Keratinocyte (primary cell): ENCODE results near the gene CCNG2. TPM values are rescaled to one million over a fixed set of nuclear protein-coding genes. Genes with fewer than 3 reads are reported as not detected.

Experiments
- DNase-seq: peaks from one replicate; pipeline ENCODE4 v3.0.0-alpha.2; 2011; ENCODE audit warnings: low read depth, missing footprints, low spot score
- FAIRE-seq: peaks from 2 replicates; lab custom pipeline; 2011; peaks lifted over from hg19 to GRCh38; lab: Jason Lieb, UNC
- H2AFZ ChIP-seq: 2 replicates; pipeline ENCODE4 v1.6.0; 2012; ENCODE audit warnings: low read length, control low read depth, inconsistent platforms; ENCODE audit not compliant: control insufficient read depth
- H3K27ac ChIP-seq: 2 replicates; pipeline ENCODE4 v1.5.1; 2011; ENCODE audit warnings: low read length; ENCODE audit not compliant: control insufficient read depth, insufficient read depth
- H3K27me3 ChIP-seq: 3 replicates; pipeline ENCODE4 v1.6.0; 2011; ENCODE audit warnings: low read length; ENCODE audit not compliant: control insufficient read depth, insufficient read depth; ENCODE audit errors: extremely low read depth
- H3K36me3 ChIP-seq, 2 experiments: 2 replicates in 1 of 2; 3 replicates in 1 of 2; pipeline ENCODE4 v1.5.1; 2011; ENCODE audit warnings: low read length in 2 of 2, mild to moderate bottlenecking in 1 of 2; ENCODE audit not compliant: control insufficient read depth in 2 of 2, insufficient read depth in 2 of 2; ENCODE audit errors: extremely low read depth in 1 of 2
- H3K4me1 ChIP-seq: 3 replicates; pipeline ENCODE4 v1.5.1; 2011; ENCODE audit warnings: low read length; ENCODE audit not compliant: control insufficient read depth, insufficient read depth; ENCODE audit errors: extremely low read depth
- H3K4me2 ChIP-seq: 3 replicates; pipeline ENCODE4 v1.6.0; 2011; ENCODE audit warnings: low read depth, low read length; ENCODE audit not compliant: control insufficient read depth, insufficient read depth; ENCODE audit errors: extremely low read depth
- H3K4me3 ChIP-seq, 3 experiments: fragments of 200-600 bp in 1 of 3; sonication (generic) in 1 of 3; 2 replicates in 2 of 3; 3 replicates in 1 of 3; pipeline ENCODE4 v1.5.1; 2011 to 2016; ENCODE audit warnings: low read length in 3 of 3, mild to moderate bottlenecking in 3 of 3, control low read depth in 2 of 3, inconsistent platforms in 1 of 3, low read depth in 1 of 3, mixed read lengths in 1 of 3, mixed run types in 1 of 3, moderate library complexity in 1 of 3; ENCODE audit not compliant: control insufficient read depth in 2 of 3, insufficient read depth in 2 of 3; ENCODE audit errors: extremely low read depth in 1 of 3
- H3K79me2 ChIP-seq: 2 replicates; pipeline ENCODE4 v1.6.0; 2012; ENCODE audit warnings: low read length; ENCODE audit not compliant: control insufficient read depth, insufficient read depth
- H3K9ac ChIP-seq: 3 replicates; pipeline ENCODE4 v1.6.0; 2011; ENCODE audit warnings: low read length; ENCODE audit not compliant: control insufficient read depth, insufficient read depth; ENCODE audit errors: extremely low read depth
- H3K9me1 ChIP-seq: 3 replicates; pipeline ENCODE4 v1.6.0; 2011; ENCODE audit warnings: low read length; ENCODE audit not compliant: control insufficient read depth, insufficient read depth; ENCODE audit errors: extremely low read depth
- H3K9me3 ChIP-seq: 2 replicates; pipeline ENCODE4 v1.5.1; 2012; ENCODE audit warnings: low read depth, low read length; ENCODE audit not compliant: control insufficient read depth
- H4K20me1 ChIP-seq: 3 replicates; pipeline ENCODE4 v1.6.0; 2011; ENCODE audit warnings: low read length; ENCODE audit not compliant: control insufficient read depth, insufficient read depth; ENCODE audit errors: extremely low read depth
- EZH2 ChIP-seq: IDR thresholded peaks from one replicate; pipeline ENCODE4 v1.6.1; 2012; ENCODE audit warnings: inconsistent platforms, mild to moderate bottlenecking, low read length, moderate library complexity
- dilution Hi-C: fragments of 300-500 bp; cut with MboI; formaldehyde crosslinking; loops from one replicate; pipeline ENCODE4 v1.7.0; 2020; ENCODE audit warnings: low sequenced_read_pairs; ENCODE audit not compliant: extremely low pct_ligation_motif_present
- polyA plus RNA-seq, 5 experiments: library from polyadenylated mRNA; depleted of rRNA in 3 of 5; stranded (reverse) in 3 of 5; stranded (forward) in 1 of 5; unstranded in 1 of 5; fragments of >200 nt; gene quantifications; 1 replicate in 1 of 5; 2 replicates in 3 of 5; 3 replicates in 1 of 5; pipeline versions ENCODE4 v1.2.1 to v1.2.3, GENCODE V29; 2011 to 2012; ENCODE audit warnings: missing spikeins in 2 of 5, low read depth in 1 of 5, low replicate concordance in 1 of 5
- TF ChIP-seq, protein P1 (sequence below), 3 experiments: IDR thresholded peaks in 1 of 3; conservative IDR thresholded peaks in 1 of 3; optimal IDR thresholded peaks in 1 of 3; 2 replicates in 2 of 3; 3 replicates in 1 of 3; pipeline versions ENCODE3 to v1.5.1; 2011; ENCODE audit warnings: low read length in 3 of 3, mild to moderate bottlenecking in 3 of 3, moderate library complexity in 2 of 3, control low read depth in 1 of 3, inconsistent platforms in 1 of 3; ENCODE audit not compliant: insufficient read depth in 2 of 3; ENCODE audit errors: extremely low read depth in 1 of 3

The CCNG2 gene
- polyA plus RNA-seq, 1 donor (not counting 4 experiments of a cell fraction or from before 2014, with no cell fraction given): 96.9 TPM

DNA sequence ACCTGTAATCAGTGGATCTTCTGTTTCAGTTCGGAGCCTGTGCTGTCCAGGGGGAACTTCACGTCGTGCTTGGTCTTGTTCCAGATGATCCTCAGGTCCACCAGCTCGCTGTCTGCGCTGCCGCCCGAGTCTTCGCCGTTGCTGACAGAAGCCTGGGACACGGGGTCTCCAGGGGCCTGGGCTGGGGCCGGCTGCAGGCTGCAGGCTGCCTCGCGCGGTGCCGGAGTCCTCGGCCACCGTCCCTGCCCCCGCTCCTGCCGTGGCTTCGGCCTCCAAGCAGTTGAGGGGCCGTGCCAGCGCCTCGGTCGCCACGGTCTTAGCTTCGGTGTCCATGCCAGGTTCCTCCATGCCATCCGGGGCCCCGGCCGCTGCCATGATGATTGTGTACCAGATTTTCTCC, 43.9 kb upstream of the CCNG2 start:
- dilution Hi-C loops: no loop called here
- Histone ChIP-seq H4K20me1 (no peaks in the 10 kb centered on the region), H3K36me3 (no peaks in the 10 kb centered on the region), H3K27ac (no peak overlapping the region), H3K4me2 (no peak overlapping the region), H3K79me2 (no peaks in the 10 kb centered on the region), H3K9me3 (no peaks in the 10 kb centered on the region), H3K4me1 (no peaks in the 10 kb centered on the region), H3K9me1 (no peaks in the 10 kb centered on the region), H3K4me3 (no peak overlapping the region), H3K9ac (no peak overlapping the region), H3K27me3 (no peaks in the 10 kb centered on the region), H2AFZ (no peak overlapping the region)
- TF ChIP-seq EZH2: no peak
- TF ChIP-seq, protein P1, sequence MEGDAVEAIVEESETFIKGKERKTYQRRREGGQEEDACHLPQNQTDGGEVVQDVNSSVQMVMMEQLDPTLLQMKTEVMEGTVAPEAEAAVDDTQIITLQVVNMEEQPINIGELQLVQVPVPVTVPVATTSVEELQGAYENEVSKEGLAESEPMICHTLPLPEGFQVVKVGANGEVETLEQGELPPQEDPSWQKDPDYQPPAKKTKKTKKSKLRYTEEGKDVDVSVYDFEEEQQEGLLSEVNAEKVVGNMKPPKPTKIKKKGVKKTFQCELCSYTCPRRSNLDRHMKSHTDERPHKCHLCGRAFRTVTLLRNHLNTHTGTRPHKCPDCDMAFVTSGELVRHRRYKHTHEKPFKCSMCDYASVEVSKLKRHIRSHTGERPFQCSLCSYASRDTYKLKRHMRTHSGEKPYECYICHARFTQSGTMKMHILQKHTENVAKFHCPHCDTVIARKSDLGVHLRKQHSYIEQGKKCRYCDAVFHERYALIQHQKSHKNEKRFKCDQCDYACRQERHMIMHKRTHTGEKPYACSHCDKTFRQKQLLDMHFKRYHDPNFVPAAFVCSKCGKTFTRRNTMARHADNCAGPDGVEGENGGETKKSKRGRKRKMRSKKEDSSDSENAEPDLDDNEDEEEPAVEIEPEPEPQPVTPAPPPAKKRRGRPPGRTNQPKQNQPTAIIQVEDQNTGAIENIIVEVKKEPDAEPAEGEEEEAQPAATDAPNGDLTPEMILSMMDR (optimal IDR thresholded peaks at IDR 0.05 in 1 of 3, IDR thresholded peaks at IDR 0.05 in 1 of 3, conservative IDR thresholded peaks at IDR 0.05 in 1 of 3; ENCODE audit: extremely low read depth in 1 of 3, insufficient read depth in 2 of 3, low read length in 3 of 3): no peak
- FAIRE-seq: no peak
- no peak for DNase-seq

DNA sequence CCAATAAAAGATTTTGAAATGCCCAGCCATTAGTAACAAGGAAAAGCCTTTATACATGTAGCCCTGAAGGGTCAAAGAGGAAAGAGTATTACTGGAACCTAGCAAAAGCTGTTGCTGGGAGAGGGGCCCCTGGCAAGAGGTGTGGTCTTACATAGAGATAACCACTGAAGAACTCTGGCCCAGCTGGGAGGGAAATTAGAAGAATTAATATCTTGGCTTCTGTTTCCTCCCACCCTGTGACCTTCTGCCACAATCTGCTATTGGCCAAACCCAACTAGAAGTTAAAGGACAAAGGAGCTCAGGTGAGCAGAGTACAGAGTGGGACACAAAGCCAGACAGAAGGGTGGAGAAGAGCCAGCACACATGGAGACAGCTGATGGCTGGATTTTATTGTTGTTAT, 39.3 kb upstream of the CCNG2 start:
- H3K9me1 ChIP-seq: no peaks in the 10 kb centered on the region
- H3K79me2 ChIP-seq: no peaks in the 10 kb centered on the region
- H3K27me3 ChIP-seq: no peaks in the 10 kb centered on the region
- DNase-seq: no peak
- no peak for TF ChIP-seq EZH2
- TF ChIP-seq, protein P1 (optimal IDR thresholded peaks at IDR 0.05 in 1 of 3, IDR thresholded peaks at IDR 0.05 in 1 of 3, conservative IDR thresholded peaks at IDR 0.05 in 1 of 3; ENCODE audit: extremely low read depth in 1 of 3, insufficient read depth in 2 of 3, low read length in 3 of 3): no peak
- no peak for FAIRE-seq
- H2AFZ ChIP-seq: no peak overlapping the region
- no peak overlapping the region for H3K9ac ChIP-seq
- dilution Hi-C loops: no loop called here
- no peak overlapping the region for H3K4me2 ChIP-seq
- no peaks in the 10 kb centered on the region for H4K20me1 ChIP-seq
- no peaks in the 10 kb centered on the region for H3K4me1 ChIP-seq
- H3K27ac ChIP-seq: no peak overlapping the region
- no peak overlapping the region for H3K4me3 ChIP-seq
- H3K36me3 ChIP-seq: no peaks in the 10 kb centered on the region
- H3K9me3 ChIP-seq: no peaks in the 10 kb centered on the region
